Endodermal cell (in vitro differentiated cells): ENCODE results near the gene MN1. TPM values are rescaled to one million over a fixed set of nuclear protein-coding genes. Genes with fewer than 3 reads are reported as not detected.

Experiments used
- DNase-seq: peaks from one replicate; pipeline ENCODE4 v3.0.0-alpha.2; 2017
- H3K27ac ChIP-seq: 2 replicates; pipeline ENCODE4 v1.5.1; 2013; ENCODE audit warnings: mild to moderate bottlenecking, low read depth, low read length, moderate library complexity
- H3K27me3 ChIP-seq: 2 replicates; pipeline ENCODE4 v1.6.1; 2013; ENCODE audit warnings: mild to moderate bottlenecking, low read length, moderate library complexity; ENCODE audit not compliant: insufficient read depth, control insufficient read depth, poor library complexity, severe bottlenecking
- H3K36me3 ChIP-seq: 2 replicates; pipeline ENCODE4 v1.7.0; 2013; ENCODE audit warnings: mild to moderate bottlenecking, low read length, moderate library complexity; ENCODE audit not compliant: control insufficient read depth, insufficient read depth
- H3K4me1 ChIP-seq: one replicate; pipeline ENCODE4 v1.7.0; 2013; ENCODE audit warnings: low read length; ENCODE audit not compliant: control insufficient read depth, insufficient read depth
- H3K4me3 ChIP-seq: 2 replicates; pipeline ENCODE4 v1.5.1; 2013; ENCODE audit warnings: mild to moderate bottlenecking, low read length, moderate library complexity
- H3K9ac ChIP-seq: 2 replicates; pipeline ENCODE4 v1.6.1; 2013; ENCODE audit warnings: mild to moderate bottlenecking, low read length, moderate library complexity; ENCODE audit not compliant: poor library complexity, severe bottlenecking; ENCODE audit errors: extremely low read depth
- H3K9me3 ChIP-seq: 2 replicates; pipeline ENCODE4 v1.6.1; 2013; ENCODE audit warnings: mild to moderate bottlenecking, low read length, moderate library complexity; ENCODE audit not compliant: control insufficient read depth
- H3K27ac Mint-ChIP-seq: 2 replicates; pipeline ENCODE4 v1.8.0; 2020; ENCODE audit warnings: mixed read lengths
- H3K27me3 Mint-ChIP-seq: 2 replicates; pipeline ENCODE4 v1.8.0; 2021; ENCODE audit warnings: mild to moderate bottlenecking, mixed read lengths; ENCODE audit not compliant: insufficient read depth
- H3K36me3 Mint-ChIP-seq: 2 replicates; pipeline ENCODE4 v1.8.0; 2020; ENCODE audit warnings: low read depth, mixed read lengths
- H3K4me1 Mint-ChIP-seq: 2 replicates; pipeline ENCODE4 v1.8.0; 2020; ENCODE audit warnings: mixed read lengths
- H3K4me3 Mint-ChIP-seq: 2 replicates; pipeline ENCODE4 v1.8.0; 2020; ENCODE audit warnings: mild to moderate bottlenecking, moderate library complexity, mixed read lengths
- H3K9me3 Mint-ChIP-seq: 2 replicates; pipeline ENCODE4 v1.8.0; 2020; ENCODE audit warnings: mild to moderate bottlenecking, mixed read lengths
- CTCF ChIP-seq: fragments of 200-600 bp; sonication (generic); conservative IDR thresholded peaks from 2 replicates; pipeline ENCODE4 v1.5.0; 2021; ENCODE audit warnings: antibody characterized with exemption, mild to moderate bottlenecking
- WGBS, 2 experiments: methylation state at CpG; one replicate each; pipeline versions ENCODE4 v1.1.5 to v1.1.7; 2013; ENCODE audit warnings: missing lambda C conversion rate in 2 of 2, mixed read lengths in 1 of 2; ENCODE audit not compliant: insufficient coverage in 1 of 2, insufficient read length in 1 of 2; 5-methylcytosine and 5-hydroxymethylcytosine counted together
- total RNA-seq, 2 donors: library from RNA; stranded (reverse); fragmentation: NEBNext Ultra II Directional in 1 of 2; extraction: Animal tissue kit (Norgen Biotek cat#: 25700) in 1 of 2; gene quantifications; 2 replicates in 1 of 2; 3 replicates in 1 of 2; pipeline ENCODE4 v1.2.1, GENCODE V29; 2021

Gene MN1
- total RNA-seq, 2 donors from 2014 or later: 4.4 to 17.8 TPM

- H3K4me3 ChIP-seq: no peak overlapping the region
- H3K36me3 ChIP-seq: no peaks in the 10 kb centered on the region
- H3K27ac ChIP-seq: no peak overlapping the region
- WGBS, 2 experiments: 93 to 95% methylated on average over 13 to 18 of the region's 18 CpGs
- H3K4me1 Mint-ChIP-seq: peaks cover 25% of the 10 kb centered on the region
- H3K4me1 ChIP-seq: peaks cover 4% of the 10 kb centered on the region
- H3K4me3 Mint-ChIP-seq: peak overlapping the region; percentile 8
- peak overlapping the region; percentile 16 for H3K27ac Mint-ChIP-seq
- H3K36me3 Mint-ChIP-seq: peaks cover 5% of the 10 kb centered on the region
- H3K9me3 Mint-ChIP-seq: no peaks in the 10 kb centered on the region
- no peak overlapping the region for H3K9ac ChIP-seq
- H3K27me3 ChIP-seq: no peaks in the 10 kb centered on the region
- no peaks in the 10 kb centered on the region for H3K9me3 ChIP-seq
- no peak for DNase-seq
- TF ChIP-seq CTCF: no peak
- no peaks in the 10 kb centered on the region for H3K27me3 Mint-ChIP-seq
Observed at GRCh38 chr22:27775087-27775698, 26.4 kb downstream of the MN1 start.

DNA sequence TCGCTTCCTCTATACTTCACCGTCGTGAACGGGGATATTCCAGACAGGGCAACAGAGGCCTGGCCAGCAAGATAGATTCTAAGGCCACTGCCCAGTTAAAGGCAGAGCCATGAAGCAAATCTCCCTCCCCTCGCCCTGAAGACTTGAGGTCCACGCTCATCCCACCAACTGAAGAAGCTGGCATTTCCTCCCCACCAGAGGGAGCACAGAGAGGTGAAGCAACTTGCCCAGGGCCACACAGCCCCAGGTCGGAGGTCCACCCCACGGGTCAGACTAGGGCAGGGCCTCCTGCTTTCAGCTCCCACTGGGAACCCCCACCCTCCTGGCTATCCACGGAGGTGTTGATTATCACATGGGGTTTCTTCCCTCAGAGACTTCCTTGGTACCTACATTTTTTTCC lies 27.4 kb downstream of the MN1 start:
- Histone ChIP-seq H3K9me3 (no peaks in the 10 kb centered on the region), H3K4me1 (peaks cover 4% of the 10 kb centered on the region), H3K4me3 (no peak overlapping the region), H3K9ac (no peak overlapping the region), H3K27me3 (no peaks in the 10 kb centered on the region), H3K27ac (peak overlapping the region; percentile 36), H3K36me3 (no peaks in the 10 kb centered on the region)
- WGBS, 2 experiments: 89% methylated on average over 6 to 9 of the region's 9 CpGs
- Mint-ChIP-seq H3K36me3 (peaks cover 3% of the 10 kb centered on the region), H3K4me3 (no peak overlapping the region), H3K9me3 (no peaks in the 10 kb centered on the region), H3K4me1 (peaks cover 22% of the 10 kb centered on the region), H3K27ac (no peak overlapping the region), H3K27me3 (no peaks in the 10 kb centered on the region)
- peak; percentile 19 for TF ChIP-seq CTCF
- no peak for DNase-seq

DNA sequence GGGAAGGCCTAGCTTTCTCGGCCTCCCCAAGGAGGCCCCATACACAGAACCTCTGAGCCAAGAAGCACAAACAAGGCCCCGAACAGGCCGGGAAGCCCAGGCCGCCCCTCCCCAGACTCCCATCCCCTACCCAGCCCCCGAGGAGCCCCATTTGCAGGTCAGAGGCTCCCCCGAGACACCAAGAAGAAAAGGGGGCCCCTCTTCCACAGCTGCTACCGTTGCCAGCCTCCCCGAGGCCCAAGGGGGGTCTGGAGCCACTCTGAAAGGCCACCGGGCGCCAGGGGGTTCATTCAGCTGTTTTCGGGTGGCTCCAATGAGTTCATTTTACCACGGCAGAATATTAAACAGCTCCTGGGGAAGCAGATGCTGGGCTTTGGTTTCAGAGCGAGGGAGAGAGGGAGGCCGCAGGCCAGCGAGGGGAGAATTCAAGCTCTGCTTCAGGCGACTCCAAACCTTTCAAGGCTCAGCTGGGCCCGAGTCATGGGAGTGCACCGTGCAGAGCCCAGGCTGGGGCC lies 28.5 kb downstream of the MN1 start:
- Mint-ChIP-seq H3K27ac (no peak overlapping the region), H3K4me3 (no peak overlapping the region), H3K4me1 (peaks cover 16% of the 10 kb centered on the region), H3K36me3 (peaks cover 3% of the 10 kb centered on the region), H3K27me3 (no peaks in the 10 kb centered on the region), H3K9me3 (no peaks in the 10 kb centered on the region)
- H3K27me3 ChIP-seq: no peaks in the 10 kb centered on the region
- WGBS, 2 experiments: 83 to 91% methylated on average over 11 to 18 of the region's 18 CpGs
- no peak for TF ChIP-seq CTCF
- no peak for DNase-seq
- no peak overlapping the region for H3K4me3 ChIP-seq
- no peak overlapping the region for H3K9ac ChIP-seq
- H3K9me3 ChIP-seq: no peaks in the 10 kb centered on the region
- peaks cover 4% of the 10 kb centered on the region for H3K4me1 ChIP-seq
- peak overlapping the region; percentile 72 for H3K27ac ChIP-seq
- no peaks in the 10 kb centered on the region for H3K36me3 ChIP-seq
